Measurements from ENCODE around the gene SERP1. TPM values are rescaled to one million over a fixed set of nuclear protein-coding genes. Genes with fewer than 3 reads are reported as not detected.

SERP1 gene
- total RNA-seq, 1 experiment from 2014 or later, result 147 TPM

DNA sequence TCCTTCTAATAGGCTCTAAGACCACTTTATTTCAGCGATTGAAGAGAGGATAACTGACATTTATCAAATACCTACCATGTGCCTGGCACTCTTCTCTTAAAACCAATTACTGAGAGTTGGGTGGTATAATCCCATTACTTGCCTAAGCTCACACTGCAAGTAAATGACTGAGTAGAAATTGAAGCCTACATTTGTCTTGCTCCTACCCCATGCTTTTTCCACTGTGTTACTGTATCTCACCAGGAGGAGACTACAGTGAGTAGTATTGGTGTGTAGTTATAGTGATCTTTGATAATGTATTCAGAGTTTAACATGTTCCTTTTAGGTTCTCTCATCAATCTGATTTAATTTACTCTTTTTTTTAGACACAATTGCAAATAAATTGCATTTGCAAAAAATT lies 21.0 kb upstream of the SERP1 start:
- Mint-ChIP-seq H3K4me3 (ENCODE audit: low read depth, unreplicated experiment) (no peak overlapping the region), H3K4me1 (ENCODE audit: low read depth, unreplicated experiment) (no peaks in the 10 kb centered on the region), H3K27me3 (ENCODE audit: unreplicated experiment) (no peaks in the 10 kb centered on the region), H3K9me3 (ENCODE audit: low read depth, unreplicated experiment) (no peaks in the 10 kb centered on the region), H3K27ac (ENCODE audit: unreplicated experiment) (peak overlapping the region; percentile 31), H3K36me3 (ENCODE audit: insufficient read depth, unreplicated experiment) (peaks cover 63% of the 10 kb centered on the region)
- no peak for DNase-seq
- intact Hi-C loops (cut with micrococcal nuclease; ENCODE audit: unreplicated experiment), result no loop called here
- BruUV-seq (replicated peaks), result no TSS peak
- CTCF ChIA-PET, result interaction anchor here (0.5 kb wide), 1 partner anchor 243 kb away, joined by 4 read pairs; no protein-coding TSS in a partner anchor
- TF ChIP-seq, protein P1, sequence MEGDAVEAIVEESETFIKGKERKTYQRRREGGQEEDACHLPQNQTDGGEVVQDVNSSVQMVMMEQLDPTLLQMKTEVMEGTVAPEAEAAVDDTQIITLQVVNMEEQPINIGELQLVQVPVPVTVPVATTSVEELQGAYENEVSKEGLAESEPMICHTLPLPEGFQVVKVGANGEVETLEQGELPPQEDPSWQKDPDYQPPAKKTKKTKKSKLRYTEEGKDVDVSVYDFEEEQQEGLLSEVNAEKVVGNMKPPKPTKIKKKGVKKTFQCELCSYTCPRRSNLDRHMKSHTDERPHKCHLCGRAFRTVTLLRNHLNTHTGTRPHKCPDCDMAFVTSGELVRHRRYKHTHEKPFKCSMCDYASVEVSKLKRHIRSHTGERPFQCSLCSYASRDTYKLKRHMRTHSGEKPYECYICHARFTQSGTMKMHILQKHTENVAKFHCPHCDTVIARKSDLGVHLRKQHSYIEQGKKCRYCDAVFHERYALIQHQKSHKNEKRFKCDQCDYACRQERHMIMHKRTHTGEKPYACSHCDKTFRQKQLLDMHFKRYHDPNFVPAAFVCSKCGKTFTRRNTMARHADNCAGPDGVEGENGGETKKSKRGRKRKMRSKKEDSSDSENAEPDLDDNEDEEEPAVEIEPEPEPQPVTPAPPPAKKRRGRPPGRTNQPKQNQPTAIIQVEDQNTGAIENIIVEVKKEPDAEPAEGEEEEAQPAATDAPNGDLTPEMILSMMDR (IDR thresholded peaks at IDR 0.05; ENCODE audit: unreplicated experiment), result no peak

- no peaks in the 10 kb centered on the region for H3K27me3 Mint-ChIP-seq (ENCODE audit: unreplicated experiment)
- peaks cover 63% of the 10 kb centered on the region for H3K36me3 Mint-ChIP-seq (ENCODE audit: insufficient read depth, unreplicated experiment)
- DNase-seq, result no peak
- intact Hi-C loops (cut with micrococcal nuclease; ENCODE audit: unreplicated experiment), result no loop called here
- TF ChIP-seq, protein P1 (IDR thresholded peaks at IDR 0.05; ENCODE audit: unreplicated experiment), result no peak
- no peak overlapping the region for H3K4me3 Mint-ChIP-seq (ENCODE audit: low read depth, unreplicated experiment)
- H3K4me1 Mint-ChIP-seq (ENCODE audit: low read depth, unreplicated experiment), result peaks cover 11% of the 10 kb centered on the region
- H3K27ac Mint-ChIP-seq (ENCODE audit: unreplicated experiment), result no peak overlapping the region
- BruUV-seq (replicated peaks), result no TSS peak
- H3K9me3 Mint-ChIP-seq (ENCODE audit: low read depth, unreplicated experiment), result no peaks in the 10 kb centered on the region
- CTCF ChIA-PET, result no interaction called here
Measured at GRCh38 chr3:150564243-150564642, 17.9 kb upstream of the SERP1 start.

DNA sequence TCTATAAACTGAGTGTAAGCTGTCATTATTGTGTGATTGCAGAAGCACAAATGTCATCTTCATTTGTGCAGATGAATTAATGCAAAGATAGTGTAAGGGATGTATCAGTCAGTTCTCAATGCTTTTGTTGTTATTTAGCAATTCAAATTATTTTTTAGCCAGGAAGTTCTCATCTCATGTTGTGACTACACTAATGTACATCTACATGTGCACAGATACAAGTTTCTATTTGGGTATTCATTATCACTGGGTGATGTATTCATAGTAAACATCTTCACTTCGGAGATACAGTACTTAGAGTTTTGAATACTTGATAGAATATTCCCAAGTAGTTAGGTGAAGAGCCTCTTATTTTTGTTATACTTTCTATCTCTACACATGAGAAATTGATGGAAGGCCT lies 11.4 kb upstream of the SERP1 start:
- Mint-ChIP-seq H3K9me3 (ENCODE audit: low read depth, unreplicated experiment) (no peaks in the 10 kb centered on the region), H3K27me3 (ENCODE audit: unreplicated experiment) (no peaks in the 10 kb centered on the region), H3K27ac (ENCODE audit: unreplicated experiment) (no peak overlapping the region), H3K4me3 (ENCODE audit: low read depth, unreplicated experiment) (no peak overlapping the region), H3K36me3 (ENCODE audit: insufficient read depth, unreplicated experiment) (peaks cover 75% of the 10 kb centered on the region), H3K4me1 (ENCODE audit: low read depth, unreplicated experiment) (peaks cover 25% of the 10 kb centered on the region)
- no TSS peak for BruUV-seq (replicated peaks)
- intact Hi-C loops (cut with micrococcal nuclease; ENCODE audit: unreplicated experiment), result no loop called here
- TF ChIP-seq, protein P1 (IDR thresholded peaks at IDR 0.05; ENCODE audit: unreplicated experiment), result no peak
- DNase-seq, result no peak
- CTCF ChIA-PET, result no interaction called here

DNA sequence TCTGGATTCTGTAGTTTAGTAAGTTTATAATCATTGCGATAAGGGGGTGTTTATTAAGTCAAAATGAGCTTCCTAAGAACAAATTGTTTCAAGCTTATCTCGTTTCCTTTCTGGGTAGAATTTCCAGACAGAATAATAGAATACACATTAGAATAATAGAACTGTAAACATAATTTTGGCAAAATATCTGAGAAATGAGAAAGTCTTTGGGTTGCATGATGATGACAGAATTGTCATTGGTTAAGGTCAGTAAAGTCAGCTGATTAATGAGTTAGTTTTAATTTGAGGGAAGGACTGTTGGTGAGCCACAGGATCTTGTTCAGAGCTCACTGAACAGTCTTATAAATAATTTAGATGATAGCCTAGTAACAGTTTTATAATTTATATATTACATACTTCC lies 10.5 kb upstream of the SERP1 start:
- H3K36me3 Mint-ChIP-seq (ENCODE audit: insufficient read depth, unreplicated experiment), result peaks cover 71% of the 10 kb centered on the region

More for the DNA sequence above, 10.5 kb upstream of the SERP1 start:
- H3K27me3 Mint-ChIP-seq (ENCODE audit: unreplicated experiment), result no peaks in the 10 kb centered on the region
- intact Hi-C loops (cut with micrococcal nuclease; ENCODE audit: unreplicated experiment), result no loop called here
- no peak overlapping the region for H3K4me3 Mint-ChIP-seq (ENCODE audit: low read depth, unreplicated experiment)
- CTCF ChIA-PET, result interaction anchor here (1.2 kb wide), 1 partner anchor 28 kb away, joined by 3 read pairs; no protein-coding TSS in a partner anchor
- no peak overlapping the region for H3K27ac Mint-ChIP-seq (ENCODE audit: unreplicated experiment)
- no TSS peak for BruUV-seq (replicated peaks)
- no peaks in the 10 kb centered on the region for H3K9me3 Mint-ChIP-seq (ENCODE audit: low read depth, unreplicated experiment)
- DNase-seq, result no peak
- TF ChIP-seq, protein P1 (IDR thresholded peaks at IDR 0.05; ENCODE audit: unreplicated experiment), result no peak
- H3K4me1 Mint-ChIP-seq (ENCODE audit: low read depth, unreplicated experiment), result peaks cover 25% of the 10 kb centered on the region

Measured in Calu3 (cell line).